Peyer's patch (tissue), 4 donors: Measurements from ENCODE around the gene RAPH1.

ENCODE experiments used
- CTCF ChIP-seq, 6 experiments: fragments of 450-650 bp in 4 of 6; fragments of 200-600 bp in 2 of 6; sonication (generic) in 1 of 6; IDR thresholded peaks; one replicate each; pipeline ENCODE4 v1.5.1; 2017 to 2019; ENCODE audit warnings: antibody characterized with exemption in 6 of 6, mild to moderate bottlenecking in 3 of 6, moderate library complexity in 1 of 6
- POLR2A ChIP-seq, 2 donors: fragments of 450-650 bp; IDR thresholded peaks; one replicate each; pipeline ENCODE4 v1.5.1; 2017; ENCODE audit warnings: antibody characterized with exemption in 2 of 2, mild to moderate bottlenecking in 2 of 2, moderate library complexity in 2 of 2

- TF ChIP-seq CTCF (IDR thresholded peaks at IDR 0.05), result no peak
- no peak for TF ChIP-seq POLR2A (IDR thresholded peaks at IDR 0.05)
Measured at GRCh38 chr2:203344667-203345066, 190.4 kb downstream of the RAPH1 start.
